GM19239 (cell line): Measurements from ENCODE around the gene TTR.

Experiments
- DNase-seq: peaks from one replicate; pipeline ENCODE4 v3.0.0; 2011; ENCODE audit warnings: low spot score; ENCODE audit not compliant: insufficient read length
- FAIRE-seq: peaks from 2 replicates; lab custom pipeline; 2011; peaks lifted over from hg19 to GRCh38; lab: Jason Lieb, UNC

TTR gene

GRCh38 chr18:31611511-31611910 lies 19.8 kb downstream of the TTR start:
- FAIRE-seq (no peak), DNase-seq (no peak)

- FAIRE-seq (no peak), DNase-seq (no peak)
Measured at GRCh38 chr18:31612124-31612523, 20.4 kb downstream of the TTR start.

GRCh38 chr18:31614044-31614443 lies 22.4 kb downstream of the TTR start:
- DNase-seq (no peak), FAIRE-seq (no peak)

- no peak for DNase-seq
- no peak for FAIRE-seq
Measured at GRCh38 chr18:31616586-31616985, 24.9 kb downstream of the TTR start.

- DNase-seq = no peak
- FAIRE-seq = peak; percentile 8
Measured at GRCh38 chr18:31617031-31617717, 25.5 kb downstream of the TTR start.

- FAIRE-seq (no peak), DNase-seq (no peak)
Measured at GRCh38 chr18:31618801-31619200, 27.1 kb downstream of the TTR start.

GRCh38 chr18:31619291-31619690 lies 27.6 kb downstream of the TTR start:
- no peak for FAIRE-seq
- DNase-seq = no peak

GRCh38 chr18:31624892-31625640 lies 33.4 kb downstream of the TTR start:
- no peak for DNase-seq
- peak; percentile 40 for FAIRE-seq

- FAIRE-seq (peak; percentile 21), DNase-seq (no peak)
Measured at GRCh38 chr18:31626409-31626808, 34.7 kb downstream of the TTR start.

GRCh38 chr18:31630549-31630948 lies 38.9 kb downstream of the TTR start:
- DNase-seq = no peak
- peak; percentile 71 for FAIRE-seq

- no peak for FAIRE-seq
- DNase-seq = no peak
Measured at GRCh38 chr18:31631526-31631925, 39.8 kb downstream of the TTR start.

GRCh38 chr18:31632356-31632755 lies 40.7 kb downstream of the TTR start:
- DNase-seq = no peak
- peak; percentile 57 for FAIRE-seq

GRCh38 chr18:31633392-31634330 lies 42.0 kb downstream of the TTR start:
- FAIRE-seq = peak; percentile 69
- DNase-seq = no peak

- peak; percentile 99 for FAIRE-seq
- no peak for DNase-seq
Measured at GRCh38 chr18:31634331-31634713, 42.6 kb downstream of the TTR start.

- DNase-seq = no peak
- peak; percentile 28 for FAIRE-seq
Measured at GRCh38 chr18:31636387-31636786, 44.7 kb downstream of the TTR start.

GRCh38 chr18:31637445-31637844 lies 45.8 kb downstream of the TTR start:
- DNase-seq (no peak), FAIRE-seq (peak; percentile 56)

- DNase-seq (no peak), FAIRE-seq (no peak)
Measured at GRCh38 chr18:31643003-31643402, 51.3 kb downstream of the TTR start.

GRCh38 chr18:31645411-31645810 lies 53.7 kb downstream of the TTR start:
- FAIRE-seq = no peak
- no peak for DNase-seq

- no peak for DNase-seq
- peak; percentile 87 for FAIRE-seq
Measured at GRCh38 chr18:31646332-31647126, 54.9 kb downstream of the TTR start.
